Fibroblast of the conjunctiva (primary cell): ENCODE measurements around the gene TMEM270.
A peak's percentile ranks its signal among the peaks of the same experiment; 100 is the strongest.
"Not testable (repeated sequence)": the region's sequence is repeated elsewhere in the genome, so short reads cannot be mapped to it uniquely, and the experiment has no call there.

Experiments
- DNase-seq: peaks from one replicate; pipeline ENCODE4 v3.0.0-alpha.2; 2010; ENCODE audit warnings: low read depth

Gene TMEM270

GRCh38 chr7:73832806-73833205 lies 28.2 kb upstream of the TMEM270 start:
- no peak for DNase-seq

GRCh38 chr7:73833251-73833919 lies 27.6 kb upstream of the TMEM270 start:
- DNase-seq = no peak

DNA sequence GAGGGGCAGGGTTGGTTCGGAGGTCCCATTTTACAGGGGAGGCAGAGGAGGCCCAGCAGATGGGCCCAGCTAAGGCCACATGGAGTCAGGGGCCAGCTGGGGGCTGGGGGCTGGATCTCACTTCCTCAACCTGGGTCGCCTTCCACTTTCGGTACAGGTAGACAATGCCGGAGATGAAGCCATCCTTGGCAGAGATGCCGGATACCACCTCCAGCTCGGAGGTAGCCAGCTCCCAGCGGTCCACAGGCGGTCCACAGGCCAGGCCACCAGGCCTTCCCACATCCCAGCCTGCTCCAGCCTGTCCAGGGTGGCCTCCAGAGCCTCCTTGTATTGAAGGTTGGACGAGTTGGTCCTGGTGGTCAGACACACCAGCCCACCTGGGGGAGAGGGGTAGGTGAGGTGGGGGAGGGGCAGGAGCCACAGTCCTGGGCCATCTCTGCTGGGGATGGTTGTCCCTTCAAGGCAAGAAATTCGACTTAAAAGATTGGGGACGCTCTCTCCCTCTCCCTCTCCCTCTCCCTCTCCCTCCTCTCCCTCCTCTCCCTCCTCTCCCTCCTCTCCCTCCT lies 26.2 kb upstream of the TMEM270 start:
- no peak for DNase-seq

GRCh38 chr7:73837167-73837566 lies 23.8 kb upstream of the TMEM270 start:
- DNase-seq = not testable (repeated sequence)

DNA sequence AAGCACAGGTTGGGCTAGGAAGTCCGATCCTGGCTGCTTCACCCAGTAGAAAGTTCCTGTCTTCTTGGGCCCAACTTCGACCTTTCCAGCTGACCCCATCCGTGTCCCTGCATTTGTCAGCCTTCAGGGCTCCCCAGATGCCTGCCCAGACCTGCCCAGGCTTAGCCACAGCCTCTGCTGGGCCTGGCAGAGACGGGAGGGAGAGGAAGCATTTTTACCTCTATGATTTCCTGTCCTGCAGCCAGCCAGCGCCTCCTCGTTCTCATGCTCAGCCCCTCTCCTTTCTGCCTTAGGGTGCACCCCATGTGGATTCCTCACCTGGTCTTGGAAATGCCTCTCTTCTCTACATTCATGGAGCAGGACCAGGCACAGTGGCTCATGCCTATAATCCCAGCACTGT lies 22.3 kb upstream of the TMEM270 start:
- DNase-seq = no peak

GRCh38 chr7:73839290-73839689 lies 21.7 kb upstream of the TMEM270 start:
- no peak for DNase-seq

GRCh38 chr7:73839743-73840714 lies 20.9 kb upstream of the TMEM270 start:
- no peak for DNase-seq

- no peak for DNase-seq
Measured at GRCh38 chr7:73840715-73841379, 20.1 kb upstream of the TMEM270 start.

DNA sequence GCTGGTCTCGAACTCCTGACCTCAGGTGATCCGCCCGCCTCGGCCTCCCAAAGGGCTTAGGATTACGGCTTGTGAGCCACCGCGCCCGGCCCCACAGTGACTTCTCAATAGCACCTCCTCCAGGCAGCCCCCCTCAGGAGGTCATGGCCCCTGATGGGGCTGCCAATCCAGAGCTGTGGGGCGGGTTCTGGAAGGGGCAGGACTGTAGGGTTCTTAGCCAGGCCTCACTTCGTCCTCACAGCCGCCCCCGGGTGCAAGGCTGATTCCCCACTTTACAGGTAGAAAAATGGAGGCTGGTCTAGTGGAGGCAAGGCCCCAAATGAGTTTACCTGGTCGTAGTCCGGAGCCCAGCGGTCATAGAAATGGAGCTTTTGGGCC lies 19.3 kb upstream of the TMEM270 start:
- DNase-seq = no peak

DNA sequence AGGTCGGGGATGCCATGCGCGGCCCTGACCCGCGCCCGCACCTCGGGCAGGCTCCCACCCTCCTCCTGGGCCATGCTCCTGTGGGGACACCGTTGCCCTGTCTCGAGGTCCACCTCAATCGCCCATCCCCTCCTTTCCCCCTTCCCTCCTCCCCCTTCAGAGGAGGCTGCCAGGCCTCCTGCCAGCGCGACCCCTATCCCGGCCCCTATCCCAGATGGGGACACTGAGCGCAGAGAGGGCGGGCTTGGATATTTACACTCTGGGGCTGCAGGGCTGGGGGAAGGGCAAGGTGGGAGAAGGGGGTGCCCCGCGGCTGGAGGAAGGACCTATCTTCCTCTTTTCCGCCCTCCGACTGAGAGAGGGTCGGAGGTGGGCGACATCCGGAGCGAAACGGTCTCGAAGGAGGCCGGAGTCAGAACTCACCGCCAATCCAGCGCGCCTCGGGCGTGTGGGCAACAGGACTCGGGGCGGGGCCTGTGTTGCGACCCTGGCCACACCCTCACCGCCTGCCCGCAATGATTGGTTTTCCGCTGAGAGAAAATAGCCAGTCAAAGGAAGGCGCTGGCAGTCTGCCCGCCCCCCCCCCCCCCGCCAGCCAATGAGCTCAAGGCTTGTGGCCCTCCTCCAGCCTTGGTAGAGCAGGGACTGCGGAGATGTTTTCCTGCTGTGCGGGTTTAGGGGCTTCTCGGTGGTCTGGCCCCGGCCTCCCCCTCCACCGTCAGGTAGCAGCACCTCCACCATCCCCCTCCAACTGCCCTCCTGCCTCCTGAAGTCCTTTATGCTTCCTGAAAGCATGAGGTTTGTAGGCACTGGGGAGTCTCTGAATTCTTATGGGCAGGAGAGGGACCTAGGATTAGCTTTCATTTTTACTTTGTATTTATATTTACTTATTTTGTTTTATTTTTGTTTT lies 18.6 kb upstream of the TMEM270 start, which contains the start of gene METTL27:
Gene METTL27 (minus strand): TSS at position 450 of the 910 bp plus-strand sequence. CDS start 376 bp downstream, at position 74.
- DNase-seq = peak; percentile 91

DNA sequence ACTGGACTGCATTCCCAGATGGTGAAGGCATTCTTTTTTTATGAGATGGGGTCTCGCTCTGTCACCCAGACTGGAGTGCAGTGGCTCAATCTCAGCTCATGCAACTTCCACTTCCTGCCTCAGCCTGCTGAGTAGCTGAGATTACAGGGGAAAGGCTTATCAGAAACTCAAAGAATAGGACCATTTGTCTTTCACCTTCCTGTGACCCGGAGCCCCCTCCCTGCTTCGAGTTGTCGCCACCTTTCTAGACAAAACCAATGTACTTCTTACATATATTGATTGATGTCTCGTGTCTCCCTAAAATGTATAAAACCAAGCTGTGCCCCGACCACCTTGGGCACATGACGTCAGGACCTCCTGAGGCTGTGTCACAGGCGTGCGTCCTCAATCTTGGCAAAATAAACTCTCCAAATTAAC lies 16.8 kb upstream of the TMEM270 start:
- DNase-seq = no peak

DNA sequence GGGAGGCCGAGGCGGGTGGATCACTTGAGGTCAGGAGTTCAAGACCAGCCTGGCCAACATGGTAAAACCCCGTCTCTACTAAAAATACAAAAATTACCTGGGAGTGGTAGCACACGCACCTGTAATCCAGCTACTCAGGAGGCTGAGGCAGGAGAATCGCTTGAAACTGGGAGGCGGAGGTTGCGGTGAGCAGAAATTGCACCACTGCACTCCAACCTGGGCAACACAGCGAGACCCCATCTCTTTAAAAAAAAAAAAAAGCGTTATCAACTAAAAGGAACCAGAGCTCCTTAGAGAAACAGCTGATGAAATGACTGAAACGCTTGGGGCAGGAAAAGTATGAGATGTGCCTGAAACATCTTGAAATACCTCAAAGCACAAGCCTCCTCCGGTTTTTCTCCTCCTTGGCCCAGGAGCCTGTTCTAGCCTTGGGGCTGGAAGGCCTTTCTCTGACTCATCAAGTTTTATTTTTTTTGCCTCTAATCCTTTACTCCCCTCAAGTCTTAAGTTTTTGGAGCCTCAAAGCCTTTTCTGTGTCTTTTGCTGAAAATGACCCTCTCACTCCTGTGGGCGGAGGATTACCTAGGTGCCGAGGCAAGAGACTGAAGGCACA lies 16.0 kb upstream of the TMEM270 start:
- DNase-seq = peak; percentile 78

DNA sequence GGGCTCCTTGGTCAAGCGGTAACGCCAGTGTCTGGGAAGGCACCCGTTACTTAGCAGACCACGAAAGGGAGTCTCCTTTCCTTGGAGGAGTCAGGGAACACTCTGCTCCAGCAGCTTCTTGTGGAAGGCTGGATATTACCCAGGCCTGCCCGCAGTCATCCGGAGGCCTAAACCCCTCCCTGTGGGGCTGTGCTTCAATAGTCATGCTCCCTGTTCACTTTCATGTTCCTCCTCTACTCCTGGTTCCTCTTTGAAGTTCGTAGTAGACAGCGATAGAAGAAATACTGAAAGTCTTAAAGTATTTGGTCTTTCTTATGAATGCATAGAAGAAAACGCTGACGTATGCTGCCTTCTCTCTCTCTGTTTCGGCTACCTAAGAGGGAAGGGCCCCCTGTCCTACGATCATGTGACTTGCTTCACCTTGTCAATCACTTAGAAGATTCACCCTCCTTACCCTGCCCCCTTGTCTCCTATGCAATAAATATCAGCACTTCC lies 15.2 kb upstream of the TMEM270 start:
- not testable (repeated sequence) for DNase-seq

DNA sequence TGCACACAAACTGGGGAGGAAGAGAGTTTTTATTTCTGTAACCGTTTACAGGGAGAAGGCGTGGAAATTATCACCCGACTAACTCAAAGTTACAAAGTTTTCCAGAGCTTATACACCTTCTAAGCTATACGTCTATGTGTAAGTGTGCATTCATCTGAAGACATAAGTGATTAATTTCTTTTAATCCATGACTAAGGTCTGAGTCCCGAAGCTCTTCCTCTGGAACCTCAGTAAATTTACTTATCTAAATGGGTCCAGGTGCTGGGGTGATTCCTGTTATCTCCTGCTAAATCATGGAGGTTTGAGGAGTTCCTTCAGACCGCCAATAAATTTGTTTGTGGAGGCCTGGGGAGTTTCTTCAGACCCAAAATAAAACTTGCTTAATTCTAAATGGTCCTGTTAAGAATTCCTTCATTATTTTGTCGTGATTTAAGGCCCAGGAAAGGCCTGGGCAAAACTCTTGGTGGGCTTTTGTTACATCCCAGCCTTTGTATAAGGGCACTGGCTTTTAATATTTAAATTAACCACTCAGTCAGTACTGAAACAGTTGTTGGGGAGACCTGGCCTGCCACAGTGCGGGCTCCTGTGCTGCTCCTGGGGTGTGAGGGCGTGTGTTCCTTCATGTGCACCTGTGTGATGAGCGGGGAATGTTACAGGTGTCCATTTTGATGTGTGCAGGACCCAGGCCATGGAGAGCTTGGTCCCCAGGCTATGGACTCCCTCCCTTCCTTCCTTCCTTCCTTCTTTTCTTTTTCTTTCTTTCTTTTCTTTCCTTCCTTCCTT lies 12.8 kb upstream of the TMEM270 start:
- no peak for DNase-seq

GRCh38 chr7:73850781-73851207 lies 10.2 kb upstream of the TMEM270 start:
- DNase-seq = peak; percentile 99

- peak; percentile 94 for DNase-seq
Measured at GRCh38 chr7:73851410-73852338, 9.3 kb upstream of the TMEM270 start.

DNA sequence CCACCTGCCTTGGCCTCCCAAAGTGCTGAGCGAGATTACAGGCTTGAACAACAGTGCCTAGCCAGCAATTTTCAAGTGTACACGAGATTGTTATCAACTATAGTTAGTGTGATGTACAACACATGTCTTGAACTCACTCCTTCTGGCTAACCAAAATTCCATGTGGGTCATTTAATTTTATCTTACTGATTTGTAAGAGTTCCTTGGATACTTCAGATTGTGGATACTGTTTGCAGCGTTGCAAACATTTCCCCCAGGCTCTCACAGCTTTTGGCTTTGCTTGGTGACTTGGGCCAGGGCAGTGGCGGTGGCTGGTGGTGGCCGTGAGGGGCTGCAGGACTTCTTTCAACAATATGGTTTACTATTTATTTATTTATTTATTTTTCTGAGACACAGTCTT lies 8.5 kb upstream of the TMEM270 start:
- DNase-seq = no peak

DNA sequence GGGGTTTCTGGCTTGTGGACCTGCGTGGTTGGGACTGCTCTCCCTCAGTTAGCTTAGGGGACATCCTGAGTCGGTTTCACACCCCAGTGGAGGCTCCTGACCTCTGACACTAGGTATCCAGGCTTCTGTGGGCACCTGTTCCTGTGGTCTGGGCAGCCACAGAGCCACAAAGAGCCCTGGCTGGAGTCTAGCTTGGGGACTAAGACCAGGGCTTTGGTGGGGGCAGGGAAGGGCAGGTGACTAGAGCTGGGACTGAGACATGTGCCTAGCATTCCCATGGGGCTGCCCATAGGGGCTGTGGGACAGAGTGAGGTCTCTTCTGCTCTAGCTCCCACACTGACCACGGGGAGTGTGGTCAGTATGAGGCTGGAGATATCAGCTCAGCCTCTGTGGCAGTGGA lies 4.0 kb upstream of the TMEM270 start:
- no peak for DNase-seq

- DNase-seq = no peak
Measured at GRCh38 chr7:73858807-73859206, 2.2 kb upstream of the TMEM270 start.
